ENCODE results near the gene VWA1.
A peak's percentile ranks its signal among the peaks of the same experiment; 100 is the strongest.
"Not testable (repeated sequence)": the region's sequence is repeated elsewhere in the genome, so short reads cannot be mapped to it uniquely, and the experiment has no call there.

The VWA1 gene

DNA sequence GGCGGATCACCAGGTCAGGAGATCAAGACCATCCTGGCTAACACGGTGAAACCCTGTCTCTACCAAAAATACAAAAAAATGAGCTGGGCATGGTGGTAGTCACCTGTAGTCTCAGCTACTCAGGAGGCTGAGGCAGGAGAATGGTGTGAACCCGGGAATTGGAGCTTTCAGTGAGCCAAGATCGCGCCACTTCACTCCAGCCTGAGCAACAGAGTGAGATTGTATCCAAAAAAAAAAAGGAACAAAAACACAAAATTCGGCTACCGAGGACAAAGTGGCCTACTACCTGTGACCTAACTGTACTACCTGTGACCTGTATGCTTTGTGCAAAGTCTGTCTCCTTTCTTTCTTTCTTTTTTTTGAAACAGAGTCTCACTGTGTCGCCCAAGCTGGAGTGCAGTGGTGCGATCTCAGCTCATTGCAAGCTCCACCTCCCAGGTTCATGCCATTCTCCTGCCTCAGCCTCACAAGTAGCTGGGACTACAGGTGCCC lies 32.5 kb upstream of the VWA1 start:
- DNase-seq (ENCODE audit: low read depth, low spot score) = not testable (repeated sequence)

DNA sequence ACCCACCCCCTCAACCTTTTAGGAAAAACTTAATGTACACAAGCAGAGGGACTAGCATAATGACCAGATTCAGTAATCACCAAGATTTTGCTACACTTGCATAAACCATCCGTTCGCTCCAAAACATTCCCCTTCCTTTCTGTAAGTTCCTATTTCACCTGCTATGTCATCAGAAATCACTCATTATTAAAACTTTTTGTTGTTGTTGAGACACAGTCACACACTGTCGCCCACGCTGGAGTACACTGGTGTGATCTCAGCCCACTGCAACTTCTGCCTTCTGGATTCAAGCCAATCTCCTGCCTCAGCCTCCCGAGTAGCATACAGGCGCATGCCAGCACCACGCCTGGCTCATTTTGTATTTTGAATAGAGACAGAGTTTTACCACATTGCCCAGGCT lies 31.8 kb upstream of the VWA1 start:
- no peak for DNase-seq (ENCODE audit: low read depth, low spot score)

DNA sequence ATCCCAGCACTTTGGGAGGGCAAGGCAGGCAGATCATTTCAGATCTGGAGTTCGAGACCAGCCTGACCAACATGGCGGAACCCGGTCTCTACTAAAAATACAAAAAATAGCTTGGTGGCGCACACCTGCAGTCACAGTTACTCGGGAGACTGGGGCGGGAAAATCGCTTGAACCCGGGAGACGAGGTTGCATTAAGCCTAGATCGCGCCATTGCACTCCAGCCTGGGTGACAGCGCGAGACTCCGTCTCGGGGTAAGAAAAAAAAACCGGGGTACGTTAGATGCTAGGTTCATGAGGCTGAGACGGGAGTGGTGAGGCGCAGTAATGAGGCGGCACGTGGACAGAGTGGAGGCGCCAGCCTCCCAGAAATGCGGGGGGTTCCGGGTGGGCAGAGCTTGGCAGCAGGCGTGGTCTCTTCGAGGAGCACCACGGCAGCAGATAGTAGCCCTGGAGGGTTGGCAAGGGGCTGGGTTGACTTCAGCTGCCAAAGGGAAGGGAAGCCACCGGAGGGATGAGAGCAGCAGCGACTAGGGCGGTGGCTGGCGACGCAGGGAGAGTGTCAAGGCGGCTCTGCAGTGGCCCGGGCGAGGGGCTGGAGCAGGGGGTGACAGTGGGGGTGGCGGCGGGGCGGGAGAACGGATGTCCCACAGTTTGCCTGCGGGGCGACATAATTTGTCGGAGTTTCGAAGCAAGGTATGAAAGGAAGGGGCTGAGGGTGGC lies 29.2 kb upstream of the VWA1 start:
- DNase-seq (ENCODE audit: low read depth, low spot score) = no peak

DNA sequence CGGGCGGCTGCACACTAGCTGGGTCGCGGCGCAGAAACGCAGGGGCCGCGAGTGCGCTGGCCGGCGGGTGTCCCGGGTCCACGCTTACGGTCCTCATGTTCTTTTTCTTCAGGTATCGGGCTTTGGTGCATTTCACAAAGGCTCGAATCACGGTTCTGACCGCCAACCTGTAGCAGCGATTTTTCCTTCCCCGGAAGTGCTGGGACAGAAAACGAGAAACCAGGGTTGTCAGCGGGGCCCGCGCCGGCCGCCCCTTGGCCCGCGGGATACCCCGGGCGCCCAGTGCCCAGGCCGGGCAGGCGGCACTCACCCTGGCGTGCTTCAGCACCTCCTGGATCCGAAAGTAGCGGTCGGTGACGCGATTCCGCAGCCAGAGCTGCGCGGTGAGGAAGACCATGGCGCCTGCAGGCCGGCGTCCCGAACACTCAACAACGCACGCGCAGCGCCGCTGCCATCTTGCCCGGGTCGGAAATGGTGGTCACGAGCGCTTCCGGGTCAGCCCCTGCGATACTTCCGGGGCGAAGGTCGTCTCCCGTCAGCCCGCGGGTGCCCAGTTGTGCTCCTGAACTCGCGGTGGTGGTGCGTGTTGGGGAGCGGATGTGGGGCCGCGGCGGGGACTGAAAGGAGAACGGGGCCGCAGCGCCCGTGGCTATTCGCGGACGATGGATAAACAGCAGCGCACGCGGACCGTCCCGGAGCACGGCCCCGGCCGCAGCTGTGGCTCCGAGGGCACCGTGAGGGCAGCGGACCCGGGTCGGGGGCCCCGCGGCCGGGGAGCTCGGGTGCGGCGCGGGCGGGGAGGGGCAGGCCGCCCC lies 28.5 kb upstream of the VWA1 start, which contains the start of gene MRPL20:
TSS of gene MRPL20 (minus strand) at position 473 of the 815 bp plus-strand sequence. CDS start at position 397, 76 bp downstream.
- peak; percentile 59 for DNase-seq (ENCODE audit: low read depth, low spot score)

DNA sequence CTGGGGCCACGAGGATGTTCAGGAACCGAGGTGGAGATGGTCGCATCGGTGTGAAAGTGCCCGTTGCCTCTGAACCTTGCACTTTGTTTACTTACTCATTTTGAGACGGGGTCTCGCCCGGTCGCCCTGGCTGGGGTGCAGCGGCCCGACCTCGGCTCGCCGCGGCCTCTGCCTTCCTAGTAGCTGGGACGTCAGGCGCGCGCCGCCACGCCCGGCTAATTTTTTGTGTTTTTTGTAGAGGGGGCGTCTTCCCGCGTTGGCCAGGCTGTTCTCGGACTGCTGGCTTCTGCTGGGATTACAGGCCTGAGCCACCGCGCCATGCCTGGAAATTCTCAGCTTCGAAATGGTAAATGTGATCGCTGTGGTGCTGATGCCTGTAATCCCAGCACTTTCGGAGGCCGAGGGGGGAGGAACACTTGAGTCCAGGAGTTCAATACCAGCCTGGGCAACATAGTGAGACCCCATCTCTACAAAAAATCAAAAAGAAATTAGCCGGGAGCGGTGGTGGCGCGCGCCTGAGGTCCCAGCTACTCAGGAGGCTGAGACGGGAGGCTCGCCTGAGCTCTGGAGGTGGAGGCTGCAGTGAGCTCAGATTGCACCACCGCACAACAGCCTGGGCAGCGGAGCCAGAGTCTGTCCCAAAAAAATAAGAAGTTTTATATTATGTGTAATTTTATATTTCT lies 27.7 kb upstream of the VWA1 start:
- no peak for DNase-seq (ENCODE audit: low read depth, low spot score)

DNA sequence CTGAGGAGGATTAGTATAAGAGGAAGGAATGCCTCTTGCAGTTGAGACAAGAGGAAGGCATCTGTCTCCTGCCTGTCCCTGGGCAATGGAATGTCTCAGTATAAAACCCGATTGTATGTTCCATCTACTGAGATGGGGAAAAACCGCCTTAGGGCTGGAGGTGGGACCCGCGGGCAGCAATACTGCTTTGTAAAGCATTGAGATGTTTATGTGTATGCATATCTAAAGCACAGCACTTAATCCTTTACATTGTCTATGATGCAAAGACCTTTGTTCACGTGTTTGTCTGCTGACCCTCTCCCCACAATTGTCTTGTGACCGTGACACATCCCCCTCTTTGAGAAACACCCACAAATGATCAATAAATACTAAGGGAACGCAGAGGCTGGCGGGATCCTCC lies 25.3 kb upstream of the VWA1 start:
- not testable (repeated sequence) for DNase-seq (ENCODE audit: low read depth, low spot score)

DNA sequence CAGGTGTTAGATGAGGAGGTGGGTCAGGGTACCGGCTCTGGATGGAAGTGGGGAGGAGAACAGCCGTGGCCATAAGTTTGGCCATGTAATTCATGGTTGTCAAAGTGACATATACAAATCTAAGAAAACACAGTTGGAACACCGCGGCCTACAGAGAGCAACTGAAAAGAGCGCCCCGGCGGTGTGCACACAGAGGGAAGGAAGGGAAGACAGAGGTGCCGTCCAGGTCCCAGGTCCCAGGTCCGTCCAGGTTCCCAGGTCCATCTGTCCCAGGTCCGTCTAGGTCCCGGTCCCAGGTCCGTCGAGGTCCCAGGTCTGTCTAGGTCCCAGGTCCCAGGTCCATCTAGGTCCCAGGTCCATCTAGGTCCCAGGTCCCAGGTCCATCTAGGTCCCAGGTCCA lies 23.9 kb upstream of the VWA1 start:
- no peak for DNase-seq (ENCODE audit: low read depth, low spot score)

DNA sequence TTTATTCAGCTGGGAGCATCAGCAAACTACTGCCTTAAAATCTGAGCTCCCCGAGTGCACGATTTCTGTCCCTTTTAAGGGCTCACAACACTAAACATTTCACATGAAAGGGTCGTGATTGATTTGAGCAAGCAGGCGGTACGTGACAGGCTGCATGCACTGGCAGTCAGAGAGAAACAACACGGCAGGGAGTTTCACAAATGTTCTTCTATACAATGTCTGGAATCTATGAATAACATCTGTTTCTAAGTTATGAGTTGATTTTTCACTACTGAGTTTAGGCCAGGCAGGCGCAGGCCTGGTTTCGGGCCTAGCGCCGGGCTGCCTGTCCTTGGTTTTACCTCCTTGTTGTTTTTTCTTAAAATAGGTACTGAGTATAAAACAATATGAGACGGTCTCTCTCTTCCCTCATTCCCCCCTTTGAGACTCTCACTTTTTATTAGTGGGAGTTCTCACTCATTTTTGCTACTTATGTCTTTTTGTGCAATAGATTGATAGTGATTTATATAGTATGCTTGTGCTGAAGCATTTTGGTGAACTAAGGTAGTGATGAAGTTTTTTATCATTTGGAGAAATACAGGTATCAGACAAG lies 23.1 kb upstream of the VWA1 start:
- not testable (repeated sequence) for DNase-seq (ENCODE audit: low read depth, low spot score)

DNA sequence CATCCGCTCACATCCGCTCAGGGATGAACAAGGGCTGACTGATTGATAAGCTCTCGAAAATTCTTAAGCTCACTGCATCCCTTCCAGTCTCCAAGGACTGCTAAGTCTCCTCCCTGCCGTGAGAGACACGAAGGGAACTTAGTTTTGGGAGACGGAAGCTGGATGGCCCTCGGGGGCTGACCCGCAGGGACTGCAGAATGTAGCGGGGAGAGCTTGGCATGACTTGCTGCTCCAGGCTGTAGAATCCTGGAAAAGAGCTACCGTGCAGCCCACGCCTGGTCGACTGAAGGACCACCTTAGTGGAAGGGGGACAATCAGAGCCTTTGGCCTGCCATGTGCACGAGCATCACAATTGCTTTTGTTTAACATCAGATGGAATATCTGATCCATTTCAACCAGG lies 19.7 kb upstream of the VWA1 start:
- DNase-seq (ENCODE audit: low read depth, low spot score) = no peak

DNA sequence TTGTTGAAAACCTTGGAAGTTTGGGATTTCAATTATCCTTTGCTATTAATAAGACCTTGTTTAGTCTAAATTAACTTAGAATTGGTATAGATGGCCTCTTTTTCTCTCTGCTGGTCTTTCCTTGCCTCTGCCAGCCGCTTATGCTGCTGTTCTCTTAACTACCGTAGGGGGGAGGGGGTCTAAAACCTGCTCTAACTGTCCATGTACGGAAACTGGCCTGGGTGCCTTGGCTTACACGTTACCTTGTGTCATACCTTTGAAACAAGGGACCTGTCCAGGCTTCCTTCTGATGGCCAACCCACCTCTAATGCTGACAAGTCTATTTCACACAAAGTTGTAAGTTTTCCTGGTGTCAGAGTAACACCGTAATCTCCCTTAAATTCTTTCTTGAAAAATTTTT lies 18.1 kb upstream of the VWA1 start:
- DNase-seq (ENCODE audit: low read depth, low spot score) = not testable (repeated sequence)

DNA sequence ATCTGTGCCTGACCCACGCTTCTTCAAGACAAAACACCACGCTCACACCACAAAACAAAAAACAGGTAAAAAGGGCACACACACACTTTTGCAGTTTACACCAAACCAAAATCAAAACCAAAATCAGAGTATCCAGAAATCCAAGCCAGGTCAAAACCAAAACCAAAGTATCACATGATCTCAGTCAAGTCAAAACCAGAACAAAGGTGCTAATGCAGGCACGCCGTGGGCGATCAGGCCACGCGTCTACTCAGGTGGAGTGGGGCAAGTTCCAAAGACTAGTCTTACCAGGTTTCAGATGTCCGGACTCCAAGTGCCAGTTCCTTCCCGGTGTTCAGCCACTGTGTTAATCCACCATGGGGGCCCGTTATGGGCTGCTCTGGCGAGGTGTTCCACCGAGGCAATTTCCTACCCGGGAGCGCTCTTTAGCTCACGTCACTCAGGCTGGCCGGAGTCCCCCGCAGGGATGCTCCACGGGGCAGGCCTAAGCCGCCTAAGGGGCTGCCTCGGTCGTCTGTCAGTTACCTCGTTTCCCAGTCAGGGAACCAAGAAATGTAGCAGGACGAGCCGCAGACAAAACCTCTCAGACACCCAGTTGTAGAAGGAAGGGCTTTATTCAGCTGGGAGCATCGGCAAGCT lies 17.5 kb upstream of the VWA1 start:
- not testable (repeated sequence) for DNase-seq (ENCODE audit: low read depth, low spot score)

DNA sequence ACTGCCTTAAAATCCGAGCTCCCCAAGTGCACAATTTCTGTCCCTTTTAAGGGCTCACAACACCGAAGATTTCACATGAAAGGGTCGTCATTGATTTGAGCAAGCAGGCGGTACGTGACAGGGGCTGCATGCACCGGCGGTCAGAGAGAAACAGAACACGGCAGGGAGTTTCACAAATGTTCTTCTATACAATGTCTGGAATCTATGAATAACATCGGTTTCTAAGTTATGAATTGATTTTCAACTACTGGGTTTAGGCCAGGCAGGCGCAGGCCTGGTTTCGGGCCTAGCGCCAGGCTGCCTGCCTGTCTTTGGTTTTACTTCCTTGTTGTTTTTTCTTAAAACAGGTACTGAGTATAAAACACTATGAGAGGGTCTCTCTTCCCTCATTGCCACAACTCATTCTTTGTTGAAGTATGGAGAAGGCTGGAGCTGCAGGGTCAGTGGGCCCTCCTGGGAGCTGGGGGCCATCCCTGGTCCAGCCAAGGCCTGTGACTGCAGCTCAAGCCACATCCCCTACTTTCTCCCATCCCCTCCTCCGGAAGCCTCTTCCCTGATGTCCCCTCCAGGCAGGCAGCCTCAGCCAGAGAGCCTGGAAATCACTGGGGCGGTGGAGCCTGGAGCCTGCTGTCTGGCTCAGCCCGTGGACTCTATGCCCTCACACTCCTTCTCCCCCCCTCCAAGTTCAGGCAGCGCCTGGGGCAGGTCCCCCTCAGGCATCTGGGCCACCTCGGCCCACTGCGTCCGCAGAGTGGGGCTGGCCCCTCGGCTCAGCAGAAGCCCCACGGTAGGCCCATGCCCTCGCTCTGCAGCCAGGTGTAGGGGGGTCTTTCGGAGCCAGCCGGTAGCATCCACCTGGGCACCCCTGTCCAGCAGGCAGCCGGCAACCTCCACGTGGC lies 16.8 kb upstream of the VWA1 start:
- no peak for DNase-seq (ENCODE audit: low read depth, low spot score)

DNA sequence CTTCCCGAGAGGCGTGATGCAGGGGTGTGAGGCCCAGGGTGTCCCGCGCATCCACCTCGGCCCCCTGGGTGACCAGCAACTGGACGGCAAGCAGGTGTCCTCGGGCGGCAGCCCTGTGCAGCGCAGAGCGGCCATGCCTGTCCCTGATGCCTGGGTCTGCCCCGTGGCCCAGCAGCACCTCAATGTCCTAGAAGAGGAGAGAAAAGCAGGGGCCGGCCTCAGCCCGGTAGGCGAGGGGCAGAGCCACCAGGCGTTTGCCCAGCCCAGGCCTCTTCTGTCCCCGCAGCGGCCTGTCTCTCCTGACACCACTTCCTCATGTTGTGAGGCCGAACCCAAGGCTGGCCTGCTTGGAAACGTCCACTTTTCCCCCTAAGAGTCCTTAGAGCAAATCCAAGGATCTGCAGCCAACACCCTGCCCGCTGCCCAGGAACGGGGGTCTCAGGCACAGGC lies 16.1 kb upstream of the VWA1 start:
- DNase-seq (ENCODE audit: low read depth, low spot score) = no peak

DNA sequence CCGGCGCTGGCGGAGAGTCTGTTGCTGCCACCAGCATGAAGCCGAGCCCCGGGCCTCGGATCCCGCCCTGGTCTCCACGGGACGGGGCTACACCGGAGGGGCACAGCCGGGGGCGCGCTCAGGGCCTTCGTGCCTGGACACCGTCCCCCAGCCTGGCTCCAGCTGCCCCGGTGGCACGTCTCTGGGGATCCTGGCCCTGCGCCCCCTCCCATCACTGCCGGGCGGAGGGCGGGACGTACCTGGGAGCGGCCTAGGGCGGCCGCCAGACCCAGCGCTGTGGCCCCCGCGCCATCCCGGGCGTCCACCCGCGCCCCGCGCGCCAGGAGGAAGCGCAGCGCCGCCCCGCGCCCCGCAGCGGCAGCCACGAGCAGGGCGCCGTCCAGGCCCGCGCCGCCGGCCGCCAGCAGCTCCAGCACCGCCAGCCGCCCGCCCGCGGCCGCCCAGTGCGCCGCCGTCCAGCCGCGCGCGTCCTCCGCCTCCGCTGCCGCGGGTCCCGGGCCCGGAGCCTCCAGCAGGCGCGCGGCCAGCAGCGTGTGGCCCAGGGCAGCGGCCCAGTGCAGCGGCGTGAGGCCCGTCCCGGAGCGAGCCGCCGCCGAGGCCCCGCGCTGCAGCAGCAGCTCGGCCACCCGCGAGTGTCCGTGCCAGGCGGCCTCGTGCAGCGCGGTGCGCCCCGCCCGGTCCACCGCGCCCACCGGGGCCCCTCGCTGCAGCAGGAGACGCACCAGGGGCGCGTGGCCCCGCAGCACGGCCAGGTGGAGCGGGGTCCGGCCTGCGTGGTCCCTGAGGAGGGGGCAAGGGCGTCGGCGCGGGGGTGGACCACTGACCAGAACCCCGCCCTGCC lies 15.5 kb upstream of the VWA1 start:
- DNase-seq (ENCODE audit: low read depth, low spot score) = no peak

DNA sequence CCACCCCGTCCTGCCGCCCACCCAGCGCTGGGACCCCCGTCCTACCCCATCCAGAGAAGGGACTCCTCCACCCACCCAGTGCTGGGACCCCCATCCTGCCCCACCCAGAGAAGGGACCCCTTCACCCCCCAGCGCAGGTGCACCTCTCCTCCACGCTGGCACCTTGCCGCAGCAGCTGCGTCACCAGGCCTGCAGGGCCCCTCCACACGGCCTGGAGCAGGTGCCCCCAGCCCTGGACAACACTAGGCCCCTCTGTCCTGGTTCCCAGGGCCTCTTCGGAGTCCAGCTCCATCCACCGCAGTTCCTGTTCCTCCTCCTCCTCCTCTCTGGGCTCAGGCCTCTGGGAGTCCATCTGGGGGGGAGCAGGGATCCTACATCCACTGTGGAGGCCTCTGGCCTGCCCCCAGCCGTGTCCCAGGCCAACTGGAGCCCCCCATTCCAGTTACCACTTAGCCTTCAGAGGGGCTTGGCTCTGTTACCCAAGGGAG lies 14.8 kb upstream of the VWA1 start:
- no peak for DNase-seq (ENCODE audit: low read depth, low spot score)

DNA sequence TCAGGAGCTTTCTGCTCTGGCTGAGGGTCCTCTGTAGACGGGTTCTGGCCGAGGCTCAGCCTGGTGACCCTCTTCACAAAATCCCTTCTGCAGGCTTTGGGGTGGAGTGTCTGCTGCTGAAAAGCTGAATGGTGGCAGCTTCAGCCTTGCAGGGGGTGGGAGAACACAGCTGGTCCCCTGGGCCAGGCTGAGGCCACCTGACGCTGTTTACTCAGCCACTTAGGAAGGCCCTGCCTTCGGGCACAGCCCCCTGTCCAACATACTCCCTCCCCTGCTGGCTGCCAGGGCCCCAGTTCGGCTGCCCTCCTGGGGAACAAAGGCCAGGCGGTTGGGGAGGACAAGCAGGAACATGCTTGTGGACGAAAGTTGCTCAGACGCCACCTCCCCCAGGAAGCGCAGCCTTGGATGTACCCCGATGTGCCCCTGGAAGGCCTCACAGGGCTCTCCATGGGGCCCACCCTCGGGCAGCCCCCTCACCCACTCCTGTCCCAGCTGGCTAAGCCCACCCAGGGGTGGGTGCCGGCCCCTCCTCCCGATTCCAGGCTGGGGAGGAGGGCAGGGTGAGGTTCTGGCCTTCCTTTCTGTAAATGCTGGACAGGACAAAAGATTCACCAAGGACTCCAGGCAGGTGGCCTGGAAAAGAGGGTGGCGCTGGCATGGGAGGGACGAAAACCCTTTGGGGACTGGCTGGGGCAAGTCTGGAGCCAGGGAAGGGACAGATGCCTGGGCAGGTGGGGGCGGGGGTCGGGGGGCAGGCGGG lies 14.2 kb upstream of the VWA1 start, which contains the start of gene ANKRD65:
TSS of gene ANKRD65 (minus strand) at position 130 of the 760 bp plus-strand sequence. CDS start 271 bp downstream, outside the sequence.
- no peak for DNase-seq (ENCODE audit: low read depth, low spot score)

DNA sequence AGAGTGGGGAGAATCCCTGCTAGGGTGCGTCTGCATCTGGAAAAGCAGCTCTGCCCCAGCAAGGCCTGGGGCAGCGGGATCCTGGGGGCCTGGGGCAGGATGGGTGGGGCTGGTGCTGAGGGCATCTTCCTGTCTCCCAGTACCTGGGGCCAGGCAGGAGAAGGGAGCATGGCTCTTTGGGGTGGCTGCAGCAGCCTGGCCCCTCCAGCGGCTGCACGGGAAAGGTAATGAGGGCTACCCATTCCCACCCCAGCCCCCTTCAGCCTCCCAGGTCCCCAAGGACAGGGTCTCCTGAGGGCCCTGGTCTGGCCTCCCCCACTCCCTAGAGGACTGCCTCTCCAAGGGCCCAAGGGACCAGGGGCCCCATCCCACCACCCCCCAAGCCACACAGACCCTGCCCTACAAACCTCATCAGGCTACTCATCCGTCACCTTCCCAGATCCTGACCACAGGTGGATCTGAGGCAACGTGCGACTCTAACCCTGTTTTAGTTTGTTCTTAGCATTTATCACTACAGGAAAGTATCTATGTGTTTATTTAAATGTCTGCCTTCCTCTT lies 13.5 kb upstream of the VWA1 start:
- no peak for DNase-seq (ENCODE audit: low read depth, low spot score)

All from iPS DF 19.7 (cell line).